Measurements from ENCODE around the gene KCNJ14.

Gene KCNJ14

GRCh38 chr19:48469289-48469881 lies 14.0 kb downstream of the KCNJ14 start, which contains the start of gene CYTH2:
Gene CYTH2 (plus strand): TSS chr19:48469369. CDS start chr19:48469508, 139 bp downstream.
- Histone ChIP-seq H2AFZ (ENCODE audit: low read depth, low read length) (peak within 1 kb of the TSS; percentile 18; the same call in 1 of the 2 replicates), H3K36me3 (replicated peaks; ENCODE audit: low read depth, low read length) (peaks cover 31% of the 10 kb centered on the region), H3K4me3 (ENCODE audit: low read length) (peak within 1 kb of the TSS; percentile 81), H4K20me1 (ENCODE audit: insufficient read depth, low read length) (peaks cover 6% of the 10 kb centered on the region; the same call in 1 of the 2 replicates), H3K27me3 (ENCODE audit: low read depth, low read length) (no peaks in the 10 kb centered on the region), H3K9me3 (ENCODE audit: insufficient read depth, low read length) (no peaks in the 10 kb centered on the region), H3K4me1 (ENCODE audit: low read length) (peaks cover 23% of the 10 kb centered on the region), H3K79me2 (ENCODE audit: low read length) (peaks cover 9% of the 10 kb centered on the region), H3K4me2 (ENCODE audit: low read length) (peak within 1 kb of the TSS; percentile 92), H3K27ac (ENCODE audit: low read length) (peak within 1 kb of the TSS; percentile 73), H3K9ac (ENCODE audit: low read length) (peak within 1 kb of the TSS; percentile 78)
- TF ChIP-seq EZH2phosphoT487 (IDR thresholded peaks at IDR 0.05; ENCODE audit: low read depth), result no peak
- TF ChIP-seq, protein P1, sequence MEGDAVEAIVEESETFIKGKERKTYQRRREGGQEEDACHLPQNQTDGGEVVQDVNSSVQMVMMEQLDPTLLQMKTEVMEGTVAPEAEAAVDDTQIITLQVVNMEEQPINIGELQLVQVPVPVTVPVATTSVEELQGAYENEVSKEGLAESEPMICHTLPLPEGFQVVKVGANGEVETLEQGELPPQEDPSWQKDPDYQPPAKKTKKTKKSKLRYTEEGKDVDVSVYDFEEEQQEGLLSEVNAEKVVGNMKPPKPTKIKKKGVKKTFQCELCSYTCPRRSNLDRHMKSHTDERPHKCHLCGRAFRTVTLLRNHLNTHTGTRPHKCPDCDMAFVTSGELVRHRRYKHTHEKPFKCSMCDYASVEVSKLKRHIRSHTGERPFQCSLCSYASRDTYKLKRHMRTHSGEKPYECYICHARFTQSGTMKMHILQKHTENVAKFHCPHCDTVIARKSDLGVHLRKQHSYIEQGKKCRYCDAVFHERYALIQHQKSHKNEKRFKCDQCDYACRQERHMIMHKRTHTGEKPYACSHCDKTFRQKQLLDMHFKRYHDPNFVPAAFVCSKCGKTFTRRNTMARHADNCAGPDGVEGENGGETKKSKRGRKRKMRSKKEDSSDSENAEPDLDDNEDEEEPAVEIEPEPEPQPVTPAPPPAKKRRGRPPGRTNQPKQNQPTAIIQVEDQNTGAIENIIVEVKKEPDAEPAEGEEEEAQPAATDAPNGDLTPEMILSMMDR (IDR thresholded peaks at IDR 0.05; ENCODE audit: low read depth, low read length), result no peak

GRCh38 chr19:48469934-48470680 lies 14.7 kb downstream of the KCNJ14 start:
- peak overlapping the region; percentile 92 for H3K4me2 ChIP-seq (ENCODE audit: low read length)
- H3K4me3 ChIP-seq (ENCODE audit: low read length), result peak overlapping the region; percentile 81
- no peak overlapping the region for H2AFZ ChIP-seq (ENCODE audit: low read depth, low read length)
- H3K9me3 ChIP-seq (ENCODE audit: insufficient read depth, low read length), result no peaks in the 10 kb centered on the region
- peaks cover 6% of the 10 kb centered on the region; the same call in 1 of the 2 replicates for H4K20me1 ChIP-seq (ENCODE audit: insufficient read depth, low read length)
- H3K79me2 ChIP-seq (ENCODE audit: low read length), result peaks cover 9% of the 10 kb centered on the region
- peaks cover 35% of the 10 kb centered on the region for H3K36me3 ChIP-seq (replicated peaks; ENCODE audit: low read depth, low read length)
- peak overlapping the region; percentile 73 for H3K27ac ChIP-seq (ENCODE audit: low read length)
- no peaks in the 10 kb centered on the region for H3K27me3 ChIP-seq (ENCODE audit: low read depth, low read length)
- no peak for TF ChIP-seq EZH2phosphoT487 (IDR thresholded peaks at IDR 0.05; ENCODE audit: low read depth)
- TF ChIP-seq, protein P1 (IDR thresholded peaks at IDR 0.05; ENCODE audit: low read depth, low read length), result no peak
- peak overlapping the region; percentile 78 for H3K9ac ChIP-seq (ENCODE audit: low read length)
- H3K4me1 ChIP-seq (ENCODE audit: low read length), result peaks cover 30% of the 10 kb centered on the region

- peaks cover 43% of the 10 kb centered on the region for H3K36me3 ChIP-seq (replicated peaks; ENCODE audit: low read depth, low read length)
- H2AFZ ChIP-seq (ENCODE audit: low read depth, low read length), result no peak overlapping the region
- H3K9me3 ChIP-seq (ENCODE audit: insufficient read depth, low read length), result no peaks in the 10 kb centered on the region
- peaks cover 32% of the 10 kb centered on the region for H3K4me1 ChIP-seq (ENCODE audit: low read length)
- H4K20me1 ChIP-seq (ENCODE audit: insufficient read depth, low read length), result peaks cover 6% of the 10 kb centered on the region; the same call in 1 of the 2 replicates
- H3K4me2 ChIP-seq (ENCODE audit: low read length), result no peak overlapping the region
- H3K27me3 ChIP-seq (ENCODE audit: low read depth, low read length), result no peaks in the 10 kb centered on the region
- TF ChIP-seq, protein P1 (IDR thresholded peaks at IDR 0.05; ENCODE audit: low read depth, low read length), result no peak
- TF ChIP-seq EZH2phosphoT487 (IDR thresholded peaks at IDR 0.05; ENCODE audit: low read depth), result no peak
- no peak overlapping the region for H3K9ac ChIP-seq (ENCODE audit: low read length)
- H3K27ac ChIP-seq (ENCODE audit: low read length), result no peak overlapping the region
- H3K4me3 ChIP-seq (ENCODE audit: low read length), result 0 out of 2 replicates have a peak overlapping the region, but pooled peaks have one; percentile 81
- H3K79me2 ChIP-seq (ENCODE audit: low read length), result peaks cover 9% of the 10 kb centered on the region
Measured at GRCh38 chr19:48470856-48471255, 15.5 kb downstream of the KCNJ14 start.

DNA sequence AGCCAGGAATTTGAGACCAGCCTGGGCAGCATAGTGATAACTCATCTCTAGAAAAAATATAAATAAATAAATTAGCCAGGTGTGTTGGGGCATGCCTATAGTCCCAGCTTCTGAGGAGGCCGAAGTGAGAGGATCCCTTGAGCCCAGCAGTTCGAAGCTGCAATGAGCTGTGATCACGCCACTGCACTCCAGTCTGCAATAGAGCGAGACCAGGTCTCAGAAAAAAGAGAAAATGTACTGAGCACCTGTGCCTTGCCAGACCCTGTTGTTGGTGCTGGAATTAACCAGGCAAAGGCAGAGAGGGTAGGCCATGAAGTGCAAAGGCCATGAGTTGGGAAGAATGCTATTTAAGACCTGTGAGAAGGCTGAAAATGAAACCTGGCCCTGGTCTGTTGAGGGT lies 16.5 kb downstream of the KCNJ14 start:
- Histone ChIP-seq H3K27me3 (ENCODE audit: low read depth, low read length) (no peaks in the 10 kb centered on the region), H2AFZ (ENCODE audit: low read depth, low read length) (no peak overlapping the region), H4K20me1 (ENCODE audit: insufficient read depth, low read length) (peaks cover 6% of the 10 kb centered on the region; the same call in 1 of the 2 replicates), H3K4me2 (ENCODE audit: low read length) (no peak overlapping the region), H3K9me3 (ENCODE audit: insufficient read depth, low read length) (no peaks in the 10 kb centered on the region), H3K4me1 (ENCODE audit: low read length) (peaks cover 32% of the 10 kb centered on the region), H3K36me3 (replicated peaks; ENCODE audit: low read depth, low read length) (peaks cover 48% of the 10 kb centered on the region), H3K27ac (ENCODE audit: low read length) (no peak overlapping the region), H3K79me2 (ENCODE audit: low read length) (peaks cover 9% of the 10 kb centered on the region), H3K9ac (ENCODE audit: low read length) (no peak overlapping the region), H3K4me3 (ENCODE audit: low read length) (no peak overlapping the region)
- TF ChIP-seq, protein P1 (IDR thresholded peaks at IDR 0.05; ENCODE audit: low read depth, low read length), result no peak
- TF ChIP-seq EZH2phosphoT487 (IDR thresholded peaks at IDR 0.05; ENCODE audit: low read depth), result no peak

Data from OCI-LY3 (cell line).